ENCODE data around the gene TEP1.

DNA sequence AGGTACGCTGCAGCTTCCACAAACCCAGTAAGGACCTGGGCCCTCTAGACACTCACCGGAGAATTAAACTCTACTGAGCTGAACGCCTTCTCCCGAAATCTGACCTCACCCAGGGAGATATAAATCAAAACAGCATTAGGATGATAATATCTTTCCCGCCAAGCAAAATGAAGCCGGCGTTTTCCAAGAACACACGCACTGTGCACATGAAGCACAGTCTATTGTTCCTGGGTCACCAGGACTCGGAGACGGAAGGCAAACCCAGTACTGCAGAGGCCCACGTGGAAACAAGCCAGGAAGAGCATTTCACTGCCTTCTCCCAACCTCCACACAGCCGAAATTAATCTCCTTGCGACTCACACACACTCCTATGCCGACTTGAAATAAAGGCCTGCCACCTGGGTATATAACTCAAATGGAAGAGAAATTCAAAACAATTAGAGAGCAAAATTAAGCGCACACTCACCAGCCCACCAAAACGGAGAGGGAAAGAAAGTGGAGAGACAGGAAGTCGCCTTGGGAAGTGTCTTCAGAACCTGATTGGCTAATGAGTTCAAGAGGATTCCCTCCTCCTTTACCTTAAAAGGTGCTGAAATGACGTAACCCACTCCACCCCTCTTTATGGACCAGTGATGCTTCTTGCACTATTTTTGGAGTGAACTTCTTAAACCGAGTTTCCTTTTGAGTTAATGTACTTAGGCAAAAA, 80.4 kb downstream of the TEP1 start, which contains the start of gene CCNB1IP1:
- peak in 1 of 2 donors; percentile 38 for TF ChIP-seq POLR2A (IDR thresholded peaks at IDR 0.05)
- TF ChIP-seq, protein P1, sequence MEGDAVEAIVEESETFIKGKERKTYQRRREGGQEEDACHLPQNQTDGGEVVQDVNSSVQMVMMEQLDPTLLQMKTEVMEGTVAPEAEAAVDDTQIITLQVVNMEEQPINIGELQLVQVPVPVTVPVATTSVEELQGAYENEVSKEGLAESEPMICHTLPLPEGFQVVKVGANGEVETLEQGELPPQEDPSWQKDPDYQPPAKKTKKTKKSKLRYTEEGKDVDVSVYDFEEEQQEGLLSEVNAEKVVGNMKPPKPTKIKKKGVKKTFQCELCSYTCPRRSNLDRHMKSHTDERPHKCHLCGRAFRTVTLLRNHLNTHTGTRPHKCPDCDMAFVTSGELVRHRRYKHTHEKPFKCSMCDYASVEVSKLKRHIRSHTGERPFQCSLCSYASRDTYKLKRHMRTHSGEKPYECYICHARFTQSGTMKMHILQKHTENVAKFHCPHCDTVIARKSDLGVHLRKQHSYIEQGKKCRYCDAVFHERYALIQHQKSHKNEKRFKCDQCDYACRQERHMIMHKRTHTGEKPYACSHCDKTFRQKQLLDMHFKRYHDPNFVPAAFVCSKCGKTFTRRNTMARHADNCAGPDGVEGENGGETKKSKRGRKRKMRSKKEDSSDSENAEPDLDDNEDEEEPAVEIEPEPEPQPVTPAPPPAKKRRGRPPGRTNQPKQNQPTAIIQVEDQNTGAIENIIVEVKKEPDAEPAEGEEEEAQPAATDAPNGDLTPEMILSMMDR (IDR thresholded peaks at IDR 0.05), result no peak

Data from Peyer's patch (tissue), 4 donors.